AG04450 (cell line): Measurements from ENCODE around the gene TH. TPM values are rescaled to one million over a fixed set of nuclear protein-coding genes. Genes with fewer than 3 reads are reported as not detected.

Source experiments
- CTCF ChIA-PET: fragments of 300-600, 350-600 bp; formaldehyde crosslinking; extraction: SDS; loops from one replicate; lab custom pipeline; 2022; ENCODE audit warnings: antibody characterized with exemption, inconsistent platforms; lab: Charles Lee
- POLR2A ChIA-PET: fragments of 350-600 bp; formaldehyde crosslinking; extraction: SDS; loops from one replicate; lab custom pipeline; 2021; ENCODE audit warnings: antibody characterized with exemption, inconsistent platforms; lab: Yijun Ruan, JAX
- DNase-seq: peaks from one replicate; pipeline ENCODE4 v3.0.0-alpha.2; 2011; ENCODE audit warnings: low read depth, low spot score
- H3K27ac ChIP-seq: one replicate; pipeline ENCODE4 v1.5.1; 2012; ENCODE audit warnings: low read depth, low read length, control low read depth
- H3K27me3 ChIP-seq: one replicate; pipeline ENCODE4 v1.6.0; 2012; ENCODE audit warnings: low read length; ENCODE audit not compliant: control insufficient read depth, insufficient read depth
- H3K4me3 ChIP-seq: 2 replicates; pipeline ENCODE4 v1.5.1; 2011; ENCODE audit warnings: mild to moderate bottlenecking, low read depth, low read length, control low read depth
- H3K9me3 ChIP-seq: 2 replicates; pipeline ENCODE4 v1.5.1; 2012; ENCODE audit warnings: low read length; ENCODE audit not compliant: control insufficient read depth, insufficient read depth
- polyA plus RNA-seq: library from polyadenylated mRNA; depleted of rRNA; stranded (reverse); fragments of >200 nt; gene quantifications from 2 replicates; pipeline ENCODE4 v1.2.3, GENCODE V29; 2011
- TF ChIP-seq, protein P1 (sequence below): IDR thresholded peaks from 2 replicates; pipeline ENCODE4 v1.5.1; 2011; ENCODE audit warnings: low read depth, low read length, control low read depth, inconsistent platforms

The TH gene
- polyA plus RNA-seq, 1 experiment = not detected

DNA sequence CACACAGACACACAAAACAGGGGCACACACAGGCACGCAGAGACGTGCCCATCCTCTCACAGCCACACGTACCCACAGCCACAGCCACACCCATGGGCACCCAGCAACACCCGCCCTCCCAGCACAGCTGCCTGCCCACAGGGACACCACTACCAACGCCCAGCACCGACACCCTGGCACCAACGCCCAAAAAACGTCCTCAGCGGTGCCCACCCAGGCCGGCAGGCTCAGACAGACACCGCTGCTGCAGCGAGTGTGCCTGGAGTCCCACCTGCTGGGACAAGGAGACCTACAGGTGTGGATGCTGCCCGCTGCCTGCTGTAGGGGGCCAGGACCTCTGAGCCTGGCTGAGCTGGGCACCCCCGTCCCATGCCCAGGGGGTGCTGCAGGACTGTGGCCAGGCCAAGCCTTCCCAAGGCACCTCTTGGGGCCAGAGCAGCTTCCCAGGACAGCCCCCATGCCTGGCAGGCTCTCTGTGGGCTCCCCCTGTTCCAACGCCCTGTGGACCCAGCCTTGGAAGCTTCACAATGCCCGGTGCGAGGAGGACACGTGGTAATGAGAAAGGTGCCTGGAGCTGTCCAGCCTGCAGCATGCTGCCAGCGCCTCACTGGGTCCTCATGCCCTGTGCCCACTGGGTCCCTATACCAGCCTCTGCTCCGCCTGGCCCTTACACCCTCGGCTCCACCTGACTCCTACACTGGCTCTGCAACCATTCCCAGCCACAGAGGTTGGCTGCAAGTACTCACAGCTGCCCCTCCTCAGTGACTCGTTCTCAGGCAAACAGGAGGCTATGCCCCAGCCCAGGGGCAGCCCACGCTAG, 45.8 kb upstream of the TH start:
- no peak overlapping the region for H3K27ac ChIP-seq
- no peak for DNase-seq
- TF ChIP-seq, protein P1, sequence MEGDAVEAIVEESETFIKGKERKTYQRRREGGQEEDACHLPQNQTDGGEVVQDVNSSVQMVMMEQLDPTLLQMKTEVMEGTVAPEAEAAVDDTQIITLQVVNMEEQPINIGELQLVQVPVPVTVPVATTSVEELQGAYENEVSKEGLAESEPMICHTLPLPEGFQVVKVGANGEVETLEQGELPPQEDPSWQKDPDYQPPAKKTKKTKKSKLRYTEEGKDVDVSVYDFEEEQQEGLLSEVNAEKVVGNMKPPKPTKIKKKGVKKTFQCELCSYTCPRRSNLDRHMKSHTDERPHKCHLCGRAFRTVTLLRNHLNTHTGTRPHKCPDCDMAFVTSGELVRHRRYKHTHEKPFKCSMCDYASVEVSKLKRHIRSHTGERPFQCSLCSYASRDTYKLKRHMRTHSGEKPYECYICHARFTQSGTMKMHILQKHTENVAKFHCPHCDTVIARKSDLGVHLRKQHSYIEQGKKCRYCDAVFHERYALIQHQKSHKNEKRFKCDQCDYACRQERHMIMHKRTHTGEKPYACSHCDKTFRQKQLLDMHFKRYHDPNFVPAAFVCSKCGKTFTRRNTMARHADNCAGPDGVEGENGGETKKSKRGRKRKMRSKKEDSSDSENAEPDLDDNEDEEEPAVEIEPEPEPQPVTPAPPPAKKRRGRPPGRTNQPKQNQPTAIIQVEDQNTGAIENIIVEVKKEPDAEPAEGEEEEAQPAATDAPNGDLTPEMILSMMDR = no peak
- H3K27me3 ChIP-seq = peaks cover 38% of the 10 kb centered on the region
- POLR2A ChIA-PET = no interaction called here
- H3K4me3 ChIP-seq = no peak overlapping the region
- H3K9me3 ChIP-seq = no peaks in the 10 kb centered on the region
- CTCF ChIA-PET = no interaction called here

- ChIA-PET CTCF (no interaction called here), POLR2A (no interaction called here)
- TF ChIP-seq, protein P1 = no peak
- Histone ChIP-seq H3K27ac (no peak overlapping the region), H3K4me3 (no peak overlapping the region), H3K27me3 (peaks cover 29% of the 10 kb centered on the region), H3K9me3 (no peaks in the 10 kb centered on the region)
- no peak for DNase-seq
These were observed 44.9 kb upstream of the TH start for GRCh38 chr11:2216400-2217064.

DNA sequence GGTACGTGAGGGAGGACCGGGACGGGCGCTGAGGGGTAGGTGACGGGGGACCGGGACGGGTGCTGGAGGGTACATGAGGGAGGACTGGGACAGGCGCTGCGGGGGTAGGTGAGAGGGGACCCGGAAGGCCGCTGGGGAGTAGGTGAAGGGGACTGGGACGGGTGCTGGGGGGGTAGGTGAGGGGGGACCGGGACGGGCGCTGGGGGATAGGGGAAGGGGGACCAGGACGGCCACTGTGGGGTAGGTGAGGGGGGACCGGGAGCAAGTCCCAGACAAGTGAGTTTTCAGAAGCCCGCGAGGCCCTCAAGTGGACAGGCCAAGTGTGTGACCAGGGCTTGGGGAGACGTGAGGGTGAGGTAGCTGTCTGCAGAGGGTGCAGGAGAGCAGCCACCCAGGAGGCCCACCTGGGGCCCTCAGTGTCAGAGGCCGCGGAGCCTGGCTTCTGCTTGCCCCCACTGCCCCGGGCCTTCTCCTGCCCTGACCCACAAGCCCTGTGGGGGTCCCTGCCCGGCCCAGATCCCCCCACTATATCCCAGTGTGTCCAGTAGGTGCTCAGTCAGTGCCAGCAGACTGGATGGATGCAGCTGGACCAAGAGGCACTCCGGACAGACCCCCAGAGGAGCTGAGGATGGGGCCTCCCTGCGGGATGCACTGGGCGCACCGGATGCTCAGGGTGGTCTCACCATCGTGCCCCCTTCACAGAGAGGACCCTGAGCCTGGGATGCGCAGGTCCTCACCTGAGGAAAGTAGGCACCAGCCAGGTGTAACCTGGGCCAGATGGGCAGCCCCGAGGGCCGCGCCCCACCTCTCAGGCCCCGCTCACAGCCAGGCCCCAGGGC, 44.2 kb upstream of the TH start:
- no peak for DNase-seq
- H3K27ac ChIP-seq = no peak overlapping the region
- ChIA-PET POLR2A (no interaction called here), CTCF (no interaction called here)
- TF ChIP-seq, protein P1 = no peak
- H3K4me3 ChIP-seq = no peak overlapping the region
- H3K9me3 ChIP-seq = no peaks in the 10 kb centered on the region
- peaks cover 32% of the 10 kb centered on the region for H3K27me3 ChIP-seq

DNA sequence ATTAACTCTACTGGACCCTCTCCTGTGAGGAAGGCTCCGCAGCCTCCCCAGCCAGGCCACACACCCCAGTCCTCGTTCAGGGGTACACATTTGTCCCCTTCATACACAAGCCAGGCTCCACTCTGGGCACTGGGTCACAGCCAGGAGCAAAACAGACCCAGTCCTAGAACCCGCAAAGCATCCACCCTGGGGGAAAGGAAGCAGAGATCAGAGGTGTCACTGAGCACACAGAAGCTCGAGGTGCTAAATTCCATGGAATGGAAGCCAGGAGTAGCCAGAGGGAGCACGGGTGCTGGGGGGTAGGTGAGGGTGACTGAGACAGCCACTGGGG, 43.6 kb upstream of the TH start:
- no peak overlapping the region for H3K27ac ChIP-seq
- no peak for DNase-seq
- H3K27me3 ChIP-seq = peaks cover 32% of the 10 kb centered on the region
- CTCF ChIA-PET = no interaction called here
- H3K4me3 ChIP-seq = no peak overlapping the region
- POLR2A ChIA-PET = no interaction called here
- TF ChIP-seq, protein P1 = no peak
- H3K9me3 ChIP-seq = no peaks in the 10 kb centered on the region
